ENCODE data around the gene MPG.

GRCh38 chr16:35678-36305 lies 42.2 kb upstream of the MPG start:
- TF ChIP-seq, protein P1, sequence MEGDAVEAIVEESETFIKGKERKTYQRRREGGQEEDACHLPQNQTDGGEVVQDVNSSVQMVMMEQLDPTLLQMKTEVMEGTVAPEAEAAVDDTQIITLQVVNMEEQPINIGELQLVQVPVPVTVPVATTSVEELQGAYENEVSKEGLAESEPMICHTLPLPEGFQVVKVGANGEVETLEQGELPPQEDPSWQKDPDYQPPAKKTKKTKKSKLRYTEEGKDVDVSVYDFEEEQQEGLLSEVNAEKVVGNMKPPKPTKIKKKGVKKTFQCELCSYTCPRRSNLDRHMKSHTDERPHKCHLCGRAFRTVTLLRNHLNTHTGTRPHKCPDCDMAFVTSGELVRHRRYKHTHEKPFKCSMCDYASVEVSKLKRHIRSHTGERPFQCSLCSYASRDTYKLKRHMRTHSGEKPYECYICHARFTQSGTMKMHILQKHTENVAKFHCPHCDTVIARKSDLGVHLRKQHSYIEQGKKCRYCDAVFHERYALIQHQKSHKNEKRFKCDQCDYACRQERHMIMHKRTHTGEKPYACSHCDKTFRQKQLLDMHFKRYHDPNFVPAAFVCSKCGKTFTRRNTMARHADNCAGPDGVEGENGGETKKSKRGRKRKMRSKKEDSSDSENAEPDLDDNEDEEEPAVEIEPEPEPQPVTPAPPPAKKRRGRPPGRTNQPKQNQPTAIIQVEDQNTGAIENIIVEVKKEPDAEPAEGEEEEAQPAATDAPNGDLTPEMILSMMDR (IDR thresholded peaks at IDR 0.05; ENCODE audit: low read depth, low read length, poor library complexity, severe bottlenecking): no peak
- TF ChIP-seq EZH2phosphoT487 (IDR thresholded peaks at IDR 0.05; ENCODE audit: borderline replicate concordance, low read length): no peak

Data from DOHH2 (cell line).